Choroid plexus epithelial cell (primary cell): ENCODE data around the gene KLF3.
"Not testable (repeated sequence)": the region's sequence is repeated elsewhere in the genome, so short reads cannot be mapped to it uniquely, and the experiment has no call there.

Experiments
- DNase-seq: peaks from one replicate; pipeline ENCODE4 v3.0.0-alpha.2; 2010; ENCODE audit warnings: low read depth
- H3K4me3 ChIP-seq: 2 replicates; pipeline ENCODE4 v1.5.1; 2011; ENCODE audit warnings: low read depth, mild to moderate bottlenecking, control low read depth, low read length, moderate library complexity
- TF ChIP-seq, protein P1 (sequence below): conservative IDR thresholded peaks from 2 replicates; pipeline ENCODE4 v1.5.1; 2011; ENCODE audit warnings: low read depth, mild to moderate bottlenecking, control low read depth, inconsistent platforms, low read length, moderate library complexity

Gene KLF3

DNA sequence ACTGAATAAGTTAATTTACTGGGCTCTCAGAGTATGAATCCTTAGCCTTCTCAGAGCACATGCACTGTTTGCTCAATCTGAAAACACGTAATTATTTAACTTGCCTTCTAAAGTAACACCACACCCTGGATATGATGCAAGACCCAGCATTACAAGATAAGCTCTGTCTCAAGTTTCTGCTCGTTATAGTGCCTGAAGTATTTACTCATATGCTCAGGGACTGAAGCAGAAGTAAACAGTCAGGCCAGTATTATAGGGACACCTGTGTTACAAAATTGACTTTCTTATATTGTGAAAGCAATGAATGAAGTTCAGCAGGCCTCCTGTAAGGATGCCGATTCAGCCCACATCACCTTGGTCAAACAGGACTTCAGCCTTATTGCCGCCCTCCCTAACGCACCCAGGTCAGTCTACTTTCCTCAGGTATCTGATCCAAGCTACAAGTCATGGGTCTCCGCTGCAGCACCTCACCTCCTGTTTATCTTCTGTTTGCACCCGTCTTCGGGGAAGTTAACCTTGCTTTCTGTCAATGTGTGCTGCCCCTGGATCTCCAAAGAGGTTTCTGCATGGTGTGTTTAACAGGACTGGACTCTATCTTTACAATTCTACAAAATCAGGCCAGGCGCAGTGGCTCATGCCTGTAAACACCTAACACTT is 42.8 kb upstream of the KLF3 start:
- no peak overlapping the region for H3K4me3 ChIP-seq
- DNase-seq, result peak; percentile 90
- TF ChIP-seq, protein P1, sequence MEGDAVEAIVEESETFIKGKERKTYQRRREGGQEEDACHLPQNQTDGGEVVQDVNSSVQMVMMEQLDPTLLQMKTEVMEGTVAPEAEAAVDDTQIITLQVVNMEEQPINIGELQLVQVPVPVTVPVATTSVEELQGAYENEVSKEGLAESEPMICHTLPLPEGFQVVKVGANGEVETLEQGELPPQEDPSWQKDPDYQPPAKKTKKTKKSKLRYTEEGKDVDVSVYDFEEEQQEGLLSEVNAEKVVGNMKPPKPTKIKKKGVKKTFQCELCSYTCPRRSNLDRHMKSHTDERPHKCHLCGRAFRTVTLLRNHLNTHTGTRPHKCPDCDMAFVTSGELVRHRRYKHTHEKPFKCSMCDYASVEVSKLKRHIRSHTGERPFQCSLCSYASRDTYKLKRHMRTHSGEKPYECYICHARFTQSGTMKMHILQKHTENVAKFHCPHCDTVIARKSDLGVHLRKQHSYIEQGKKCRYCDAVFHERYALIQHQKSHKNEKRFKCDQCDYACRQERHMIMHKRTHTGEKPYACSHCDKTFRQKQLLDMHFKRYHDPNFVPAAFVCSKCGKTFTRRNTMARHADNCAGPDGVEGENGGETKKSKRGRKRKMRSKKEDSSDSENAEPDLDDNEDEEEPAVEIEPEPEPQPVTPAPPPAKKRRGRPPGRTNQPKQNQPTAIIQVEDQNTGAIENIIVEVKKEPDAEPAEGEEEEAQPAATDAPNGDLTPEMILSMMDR, result no peak

DNA sequence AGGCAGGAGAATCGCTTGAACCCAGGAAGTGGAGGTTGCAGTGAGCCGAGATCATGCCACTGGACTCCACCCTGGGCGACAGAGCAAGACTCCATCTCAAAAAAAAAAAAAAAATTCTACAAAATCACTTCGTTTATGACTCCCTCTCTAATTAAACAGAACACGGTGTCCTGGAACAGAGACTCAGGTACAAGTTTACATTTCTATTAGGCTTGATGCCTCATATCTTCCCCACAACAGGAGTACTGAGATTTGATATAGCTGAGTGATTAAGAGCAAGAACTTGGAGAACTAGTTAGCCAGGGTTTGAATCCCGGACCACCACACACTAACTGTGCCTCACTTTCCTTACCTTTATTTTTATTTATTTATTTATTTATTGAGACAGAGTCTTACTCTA is 42.2 kb upstream of the KLF3 start:
- TF ChIP-seq, protein P1, result no peak
- no peak for DNase-seq
- no peak overlapping the region for H3K4me3 ChIP-seq

DNA sequence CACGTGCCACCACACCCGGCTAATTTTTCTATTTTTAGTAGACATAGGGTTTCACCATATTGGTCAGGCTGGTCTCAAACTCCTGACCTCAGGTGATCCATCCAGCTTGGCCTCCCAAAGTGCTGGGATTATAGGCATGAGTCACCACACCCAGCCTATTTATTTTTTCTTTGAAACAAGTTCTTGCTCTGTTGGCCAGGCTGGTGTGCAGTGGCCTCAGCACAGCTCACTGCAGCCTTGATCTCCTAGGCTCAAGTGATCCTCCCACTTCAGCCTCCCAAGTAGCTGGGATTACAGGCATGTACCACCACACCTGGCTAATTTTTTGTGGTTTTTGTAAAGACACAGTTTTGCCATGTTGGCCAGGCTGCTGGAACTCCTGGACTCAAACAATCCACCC is 41.7 kb upstream of the KLF3 start:
- not testable (repeated sequence) for H3K4me3 ChIP-seq, DNase-seq

DNA sequence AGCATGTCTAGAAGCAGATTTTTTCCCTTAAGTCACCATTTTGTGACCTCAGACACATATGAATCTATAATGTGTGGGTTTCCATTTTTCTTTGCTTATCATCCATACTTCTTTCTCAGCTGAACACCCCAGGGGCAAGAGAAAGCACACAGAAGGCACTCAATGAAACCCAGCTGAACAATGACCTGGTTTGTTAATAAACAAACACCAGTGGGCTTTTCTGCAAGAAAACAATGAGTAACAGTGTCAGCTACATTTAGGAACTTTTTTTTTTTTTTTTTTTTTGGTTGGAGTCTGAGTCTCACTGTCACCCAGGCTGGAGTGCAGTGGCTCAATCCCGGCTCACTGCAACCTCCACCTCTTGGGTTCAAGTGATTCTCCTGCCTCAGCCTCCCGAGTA is 40.7 kb upstream of the KLF3 start:
- TF ChIP-seq, protein P1, result no peak
- DNase-seq, result no peak
- no peak overlapping the region for H3K4me3 ChIP-seq

DNA sequence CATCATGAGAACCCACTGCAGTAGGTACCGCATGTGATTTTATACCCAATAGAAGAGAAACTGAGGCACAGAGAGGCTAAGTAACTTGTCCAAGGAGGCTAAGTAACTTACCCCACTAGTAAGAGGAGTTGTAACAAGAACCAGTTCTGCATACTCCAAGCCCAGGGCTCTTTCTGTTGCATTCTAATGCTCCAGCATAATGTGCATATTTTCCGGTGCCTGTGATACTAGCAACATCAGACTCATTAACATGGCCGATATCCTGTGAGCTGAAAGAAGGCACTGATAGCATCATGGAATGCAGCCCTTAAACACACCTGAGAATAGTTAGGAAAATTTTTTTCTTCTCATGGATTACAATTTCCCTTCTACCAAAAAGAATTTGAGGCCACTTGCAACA is 39.7 kb upstream of the KLF3 start:
- TF ChIP-seq, protein P1, result no peak
- no peak for DNase-seq
- H3K4me3 ChIP-seq, result no peak overlapping the region

DNA sequence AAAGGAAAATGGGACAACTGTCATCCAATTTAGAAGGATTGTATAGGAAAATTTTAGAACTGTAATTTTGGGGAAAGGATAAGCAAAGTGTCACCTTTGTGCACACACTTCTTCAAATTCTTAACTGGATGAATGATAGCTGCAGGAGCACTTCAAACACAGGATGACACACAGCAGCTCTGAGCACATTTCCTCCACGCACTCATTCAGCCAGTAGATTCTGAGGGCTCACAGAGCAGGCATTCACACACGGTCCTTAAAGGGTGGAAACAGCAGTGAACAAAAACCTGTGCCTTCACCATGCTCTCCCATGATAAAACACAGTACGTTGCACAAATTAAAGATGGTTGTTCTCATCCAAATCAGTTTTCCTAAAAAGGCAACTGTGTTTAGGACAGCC is 38.5 kb upstream of the KLF3 start:
- TF ChIP-seq, protein P1, result no peak
- no peak overlapping the region for H3K4me3 ChIP-seq
- no peak for DNase-seq

DNA sequence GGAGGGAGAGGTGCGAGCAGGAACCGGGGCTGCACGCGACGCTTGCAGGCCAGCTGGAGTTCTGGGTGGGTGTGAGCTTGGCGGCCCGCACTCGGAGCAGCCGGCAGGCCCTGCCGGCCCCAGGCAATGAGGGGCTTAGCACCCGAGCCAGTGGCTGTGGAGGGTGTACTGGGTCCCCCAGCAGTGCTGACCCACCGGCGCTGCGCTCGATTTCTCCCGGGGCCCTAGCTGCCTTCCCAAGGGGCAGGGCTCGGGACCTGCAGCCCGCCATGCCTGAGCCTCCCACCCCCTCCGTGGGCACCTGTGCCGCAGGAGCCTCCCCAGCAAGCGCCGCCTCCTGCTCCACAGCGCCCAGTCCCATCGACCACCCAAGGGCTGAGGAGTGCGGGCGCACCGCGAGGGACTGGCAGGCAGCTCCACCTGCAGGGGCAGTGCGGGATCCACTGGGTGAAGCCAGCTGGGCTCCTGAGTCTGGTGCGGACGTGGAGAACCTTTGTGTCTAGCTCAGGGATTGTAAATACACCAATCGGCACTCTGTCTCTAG is 37.0 kb upstream of the KLF3 start:
- not testable (repeated sequence) for H3K4me3 ChIP-seq

DNA sequence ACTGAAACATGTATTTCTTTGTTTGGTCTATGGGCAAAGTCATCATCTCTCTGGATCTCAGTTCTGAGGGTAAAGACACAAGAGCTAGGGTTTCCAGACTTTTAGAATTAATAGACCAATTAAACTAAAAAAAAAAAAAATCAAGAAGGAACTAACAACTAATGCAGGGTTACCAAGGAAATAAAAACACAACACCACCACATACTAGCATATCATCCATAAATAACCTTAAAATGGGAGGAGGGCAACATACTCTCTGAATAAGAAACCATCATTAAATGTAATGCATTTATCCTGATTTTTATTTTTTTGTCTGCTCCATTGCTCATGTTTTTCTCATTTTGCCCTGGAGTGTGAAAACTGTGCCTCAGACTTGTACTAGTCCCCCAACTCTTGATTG is 33.5 kb upstream of the KLF3 start:
- DNase-seq, result no peak
- TF ChIP-seq, protein P1, result no peak
- H3K4me3 ChIP-seq, result no peak overlapping the region

More for the DNA sequence above, 37.0 kb upstream of the KLF3 start:
- DNase-seq, result not testable (repeated sequence)
